GM15510 (cell line): Measurements from ENCODE around the gene TM9SF3.

Experiments used
- POLR2A ChIP-seq: IDR thresholded peaks from 3 replicates; pipeline ENCODE4 v1.6.1; 2011; ENCODE audit warnings: borderline replicate concordance; ENCODE audit not compliant: insufficient read length; ENCODE audit errors: extremely low read depth

TM9SF3 gene

GRCh38 chr10:96586419-96587263 is at the start of gene TM9SF3:
TSS of gene TM9SF3 (minus strand) at chr10:96587012. CDS start at chr10:96586835, 177 bp downstream.
- peak; percentile 97 for TF ChIP-seq POLR2A

GRCh38 chr10:96636551-96636950 is 49.7 kb upstream of the TM9SF3 start:
- TF ChIP-seq POLR2A: no peak

- no peak for TF ChIP-seq POLR2A
Observed at GRCh38 chr10:96632974-96633710, 46.3 kb upstream of the TM9SF3 start.

GRCh38 chr10:96627292-96627691 is 40.5 kb upstream of the TM9SF3 start:
- no peak for TF ChIP-seq POLR2A

- TF ChIP-seq POLR2A: no peak
Observed at GRCh38 chr10:96626795-96627194, 40.0 kb upstream of the TM9SF3 start.

GRCh38 chr10:96625173-96625572 is 38.4 kb upstream of the TM9SF3 start:
- no peak for TF ChIP-seq POLR2A

- no peak for TF ChIP-seq POLR2A
Observed at GRCh38 chr10:96622013-96622787, 35.4 kb upstream of the TM9SF3 start.

GRCh38 chr10:96619796-96620773 is 33.3 kb upstream of the TM9SF3 start:
- TF ChIP-seq POLR2A: no peak

- no peak for TF ChIP-seq POLR2A
Observed at GRCh38 chr10:96619120-96619519, 32.3 kb upstream of the TM9SF3 start.

- TF ChIP-seq POLR2A: no peak
Observed at GRCh38 chr10:96618653-96619052, 31.8 kb upstream of the TM9SF3 start.

- no peak for TF ChIP-seq POLR2A
Observed at GRCh38 chr10:96616961-96617360, 30.1 kb upstream of the TM9SF3 start.

GRCh38 chr10:96614515-96614914 is 27.7 kb upstream of the TM9SF3 start:
- no peak for TF ChIP-seq POLR2A

GRCh38 chr10:96613576-96613975 is 26.8 kb upstream of the TM9SF3 start:
- TF ChIP-seq POLR2A: no peak

- TF ChIP-seq POLR2A: no peak
Observed at GRCh38 chr10:96612055-96612830, 25.4 kb upstream of the TM9SF3 start.

- TF ChIP-seq POLR2A: no peak
Observed at GRCh38 chr10:96610817-96611216, 24.0 kb upstream of the TM9SF3 start.
